GM12864 (cell line): ENCODE data around the gene TTC39A.

Experiments
- DNase-seq: peaks from one replicate; pipeline ENCODE4 v3.0.0-alpha.2; 2011; ENCODE audit warnings: low read depth
- H3K4me3 ChIP-seq: 2 replicates; pipeline ENCODE4 v1.5.1; 2011; ENCODE audit warnings: mild to moderate bottlenecking, low read depth, low read length, control low read depth
- TF ChIP-seq, protein P1 (sequence below): IDR thresholded peaks from 2 replicates; pipeline ENCODE4 v1.5.1; 2011; ENCODE audit warnings: low read depth, mild to moderate bottlenecking, moderate library complexity, low read length, control low read depth, inconsistent platforms; ENCODE audit errors: missing control alignments

TTC39A gene

DNA sequence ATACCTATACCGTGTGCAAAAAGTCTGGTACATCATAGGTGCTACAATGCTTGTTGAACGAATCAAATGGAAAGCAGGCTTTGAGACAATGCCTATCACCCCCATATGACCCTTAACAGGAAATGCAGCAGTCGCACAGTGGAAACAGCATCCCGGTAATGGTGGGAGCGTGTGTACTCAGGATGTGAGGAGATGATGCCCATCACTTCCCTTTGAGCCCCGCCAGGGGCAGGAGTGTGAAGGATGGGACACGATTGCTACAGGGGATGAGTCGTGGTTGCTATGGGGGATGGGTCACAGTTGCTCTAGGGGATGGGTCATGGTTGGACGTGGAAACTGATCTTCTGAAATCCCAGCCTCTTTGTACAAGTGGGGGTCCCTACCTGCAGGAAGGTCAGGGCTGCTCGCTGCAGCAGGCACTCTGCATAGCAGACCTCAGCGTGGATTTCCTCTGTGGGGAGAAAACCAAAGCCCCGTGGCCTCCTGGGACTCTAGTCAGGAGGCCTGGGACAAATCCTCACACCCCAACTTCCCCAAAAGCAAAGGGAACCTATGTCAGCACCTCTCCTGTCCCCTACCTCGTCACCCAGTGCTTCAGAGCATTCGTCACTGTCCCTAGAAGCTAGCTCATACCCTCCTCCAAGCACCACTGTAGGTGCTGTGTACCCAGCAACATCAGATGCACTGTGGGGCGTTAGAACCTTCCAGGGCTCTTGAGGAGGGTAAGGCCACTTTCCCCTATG lies 19.3 kb downstream of the TTC39A start:
- DNase-seq, result no peak
- TF ChIP-seq, protein P1, sequence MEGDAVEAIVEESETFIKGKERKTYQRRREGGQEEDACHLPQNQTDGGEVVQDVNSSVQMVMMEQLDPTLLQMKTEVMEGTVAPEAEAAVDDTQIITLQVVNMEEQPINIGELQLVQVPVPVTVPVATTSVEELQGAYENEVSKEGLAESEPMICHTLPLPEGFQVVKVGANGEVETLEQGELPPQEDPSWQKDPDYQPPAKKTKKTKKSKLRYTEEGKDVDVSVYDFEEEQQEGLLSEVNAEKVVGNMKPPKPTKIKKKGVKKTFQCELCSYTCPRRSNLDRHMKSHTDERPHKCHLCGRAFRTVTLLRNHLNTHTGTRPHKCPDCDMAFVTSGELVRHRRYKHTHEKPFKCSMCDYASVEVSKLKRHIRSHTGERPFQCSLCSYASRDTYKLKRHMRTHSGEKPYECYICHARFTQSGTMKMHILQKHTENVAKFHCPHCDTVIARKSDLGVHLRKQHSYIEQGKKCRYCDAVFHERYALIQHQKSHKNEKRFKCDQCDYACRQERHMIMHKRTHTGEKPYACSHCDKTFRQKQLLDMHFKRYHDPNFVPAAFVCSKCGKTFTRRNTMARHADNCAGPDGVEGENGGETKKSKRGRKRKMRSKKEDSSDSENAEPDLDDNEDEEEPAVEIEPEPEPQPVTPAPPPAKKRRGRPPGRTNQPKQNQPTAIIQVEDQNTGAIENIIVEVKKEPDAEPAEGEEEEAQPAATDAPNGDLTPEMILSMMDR, result no peak

DNA sequence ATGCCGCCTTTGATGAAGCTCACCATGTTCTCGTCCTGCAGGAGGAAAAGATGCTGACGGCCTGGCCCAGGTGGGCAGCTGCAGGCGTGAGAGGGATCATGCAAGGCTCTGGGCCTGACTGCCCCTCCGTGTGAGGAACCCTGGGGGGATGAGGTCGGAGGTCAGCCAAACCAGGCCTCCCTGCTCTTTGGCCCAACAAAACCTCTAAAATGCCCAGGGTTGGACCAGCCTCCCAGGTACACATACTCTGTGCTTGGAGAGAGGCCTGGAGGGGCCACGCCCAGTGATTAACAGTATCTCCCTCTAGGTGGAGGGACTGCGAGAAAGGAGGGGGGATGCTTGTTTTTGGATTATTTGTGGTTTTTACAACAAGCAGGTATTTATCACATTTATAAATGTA lies 21.1 kb downstream of the TTC39A start:
- DNase-seq, result no peak
- TF ChIP-seq, protein P1, result no peak
- H3K4me3 ChIP-seq, result no peak overlapping the region

More for the DNA sequence above, 19.3 kb downstream of the TTC39A start:
- H3K4me3 ChIP-seq, result no peak overlapping the region

DNA sequence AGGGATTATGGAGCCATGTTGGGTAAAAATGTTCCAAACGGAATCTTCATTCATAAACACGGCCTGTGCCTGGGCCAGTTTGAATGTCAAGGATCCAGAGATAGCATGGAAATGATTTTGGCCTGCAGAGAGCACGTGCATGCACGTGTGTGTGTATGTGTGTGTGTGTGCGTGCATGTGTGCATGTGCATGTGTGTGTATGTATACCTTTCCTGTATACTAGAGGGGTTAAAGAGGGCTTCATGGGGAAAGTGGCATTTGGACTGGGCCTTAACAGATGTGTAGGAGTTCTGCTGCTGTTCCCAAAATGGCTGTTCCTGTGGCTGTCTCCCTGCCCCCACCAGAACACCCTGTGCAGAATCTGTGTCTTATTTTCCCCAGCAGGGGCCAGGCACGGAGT lies 21.7 kb downstream of the TTC39A start:
- TF ChIP-seq, protein P1, result no peak

DNA sequence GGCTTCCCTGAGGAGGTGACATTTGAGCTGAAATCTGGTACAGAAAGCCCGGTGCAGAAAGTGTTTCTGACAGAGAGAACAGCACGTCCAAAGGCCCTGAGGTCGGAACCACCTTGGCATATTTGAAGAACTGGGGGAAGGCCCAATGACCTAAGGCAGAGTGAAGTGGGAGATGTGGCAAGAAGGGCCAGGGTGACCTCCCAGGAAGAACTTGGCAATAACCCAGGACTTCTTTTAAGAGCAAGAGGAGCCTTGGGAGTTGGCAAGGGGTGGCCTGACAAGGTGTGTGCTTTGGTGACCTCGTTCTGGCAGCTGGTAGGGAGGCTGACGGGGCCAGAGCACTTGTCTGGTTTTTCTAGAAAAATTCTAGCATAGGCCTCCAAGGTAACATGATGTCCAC lies 23.4 kb downstream of the TTC39A start:
- TF ChIP-seq, protein P1, result no peak
- H3K4me3 ChIP-seq, result no peak overlapping the region
- DNase-seq, result no peak

More for the DNA sequence above, 21.7 kb downstream of the TTC39A start:
- no peak overlapping the region for H3K4me3 ChIP-seq
- no peak for DNase-seq

DNA sequence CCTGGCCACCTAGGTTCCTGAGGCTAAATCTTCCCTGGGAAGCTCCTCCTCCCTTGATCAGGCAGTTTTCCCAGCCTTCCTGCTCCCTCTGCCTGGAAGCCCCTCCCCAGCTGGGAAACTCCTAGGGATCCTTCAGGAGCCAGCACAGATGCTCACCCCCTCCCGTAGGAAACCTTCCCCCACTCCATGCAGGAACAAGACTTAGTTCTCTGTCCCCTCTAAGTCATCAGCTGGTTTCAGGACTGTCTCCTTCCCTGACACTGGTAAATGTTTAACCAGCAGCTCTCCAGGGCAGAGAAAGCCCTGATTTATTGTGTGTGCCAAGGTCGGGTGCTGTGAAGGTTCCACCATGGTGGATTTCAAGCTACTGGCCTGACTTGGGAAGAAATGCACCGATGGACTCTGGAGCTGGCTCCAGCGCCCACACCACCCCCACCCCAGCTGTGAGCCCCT lies 25.0 kb downstream of the TTC39A start:
- TF ChIP-seq, protein P1, result no peak
- no peak overlapping the region for H3K4me3 ChIP-seq
- DNase-seq, result no peak

DNA sequence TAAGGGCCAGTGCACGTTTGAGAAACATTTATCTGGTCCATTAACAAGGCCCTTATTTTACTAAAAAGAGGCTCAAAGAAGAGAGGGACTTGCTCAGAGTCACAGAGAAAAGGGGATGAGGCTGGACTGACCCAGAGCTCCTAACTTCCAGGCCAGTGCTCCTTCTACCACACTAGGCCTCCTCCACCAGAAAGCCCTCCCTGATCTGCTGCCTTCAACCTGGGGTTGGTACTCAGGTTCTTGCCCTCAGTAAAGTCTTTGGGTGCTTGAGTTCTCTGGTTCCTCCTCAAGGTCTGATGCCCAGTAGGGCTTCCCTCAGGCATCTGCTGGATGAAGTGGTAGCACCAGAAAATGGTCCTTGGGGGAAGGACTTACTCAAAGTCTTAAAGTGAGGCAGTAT lies 26.0 kb downstream of the TTC39A start:
- no peak for DNase-seq
- H3K4me3 ChIP-seq, result no peak overlapping the region
- TF ChIP-seq, protein P1, result no peak

DNA sequence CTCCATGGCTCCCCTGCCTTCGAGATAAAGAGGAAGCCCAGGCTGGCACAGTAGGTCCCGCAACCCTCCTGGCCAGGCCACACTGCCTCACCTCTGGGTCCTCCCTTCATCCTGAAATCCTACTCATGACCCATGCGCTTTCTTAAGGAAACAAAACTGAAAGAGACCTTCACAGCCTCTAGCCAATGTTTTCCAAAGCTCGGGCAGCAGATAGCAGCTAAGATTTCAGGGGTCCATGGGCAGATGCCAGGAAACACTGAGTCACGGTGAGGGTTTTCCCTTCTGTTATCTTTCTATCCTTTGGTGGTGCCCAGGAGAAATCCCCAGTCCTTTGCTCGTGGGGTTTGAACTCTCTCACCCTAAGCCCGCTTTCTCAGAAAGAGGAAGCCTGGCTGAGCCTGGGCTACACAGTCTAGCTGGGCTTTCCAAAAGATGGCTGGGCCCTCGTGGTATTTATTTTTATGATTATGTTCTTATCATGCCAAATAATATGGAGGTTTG lies 26.6 kb downstream of the TTC39A start:
- TF ChIP-seq, protein P1, result no peak
- DNase-seq, result no peak
- H3K4me3 ChIP-seq, result no peak overlapping the region
